MCF 10A (cell line): ENCODE measurements around the gene TBC1D2B. TPM values are rescaled to one million over a fixed set of nuclear protein-coding genes. Genes with fewer than 3 reads are reported as not detected.

Experiments
- BruUV-seq: library from RNA; stranded (reverse); fragments of 400-500 nt; replicated peaks from 2 replicates; lab custom pipeline; 2021; lab: Mats Ljungman, UMichigan
- CTCF ChIA-PET: fragments of 300-600 bp; sonication (Branson Sonifier 250); formaldehyde crosslinking; extraction: SDS; loops from one replicate; lab custom pipeline; 2021; ENCODE audit warnings: antibody characterized with exemption, inconsistent platforms; lab: Yijun Ruan, JAX
- POLR2A ChIA-PET: fragments of 300-600, 350-650 bp; sonication (Branson Sonifier 250); formaldehyde crosslinking; extraction: SDS; loops from one replicate; lab custom pipeline; 2020; ENCODE audit warnings: antibody characterized with exemption, inconsistent platforms; lab: Yijun Ruan, JAX
- DNase-seq: peaks from one replicate; pipeline ENCODE4 v3.0.0-alpha.2; 2018; ENCODE audit not compliant: unreplicated experiment
- H3K27ac Mint-ChIP-seq: one replicate; pipeline ENCODE4 v1.8.0; 2022; ENCODE audit warnings: mild to moderate bottlenecking, low read depth, mixed read lengths; ENCODE audit not compliant: unreplicated experiment
- H3K27me3 Mint-ChIP-seq: one replicate; pipeline ENCODE4 v1.8.0; 2022; ENCODE audit warnings: mixed read lengths; ENCODE audit not compliant: insufficient read depth, unreplicated experiment
- H3K36me3 Mint-ChIP-seq: one replicate; pipeline ENCODE4 v1.8.0; 2022; ENCODE audit warnings: mild to moderate bottlenecking, moderate library complexity, mixed read lengths; ENCODE audit not compliant: insufficient read depth, unreplicated experiment
- H3K4me1 Mint-ChIP-seq: one replicate; pipeline ENCODE4 v1.8.0; 2022; ENCODE audit warnings: mixed read lengths; ENCODE audit not compliant: insufficient read depth, unreplicated experiment
- H3K4me3 Mint-ChIP-seq: one replicate; pipeline ENCODE4 v1.8.0; 2022; ENCODE audit warnings: mild to moderate bottlenecking, moderate library complexity, mixed read lengths; ENCODE audit not compliant: unreplicated experiment
- H3K9me3 Mint-ChIP-seq: one replicate; pipeline ENCODE4 v1.8.0; 2022; ENCODE audit warnings: mixed read lengths; ENCODE audit not compliant: unreplicated experiment
- intact Hi-C: fragments of 100-400 bp; cut with micrococcal nuclease; formaldehyde crosslinking; loops from 2 replicates; pipeline ENCODE4 v1.14.1; 2022
- total RNA-seq: library from RNA; stranded (reverse); gene quantifications from 2 replicates; pipeline ENCODE4 v1.2.3, GENCODE V29; 2022
- TF ChIP-seq, protein P1 (sequence below): fragments of 200-600 bp; IDR thresholded peaks from one replicate; pipeline ENCODE4 v1.8.0; 2022; ENCODE audit warnings: antibody characterized with exemption, mild to moderate bottlenecking; ENCODE audit not compliant: unreplicated experiment

TBC1D2B gene
- total RNA-seq, 1 experiment from 2014 or later: 21.2 TPM

DNA sequence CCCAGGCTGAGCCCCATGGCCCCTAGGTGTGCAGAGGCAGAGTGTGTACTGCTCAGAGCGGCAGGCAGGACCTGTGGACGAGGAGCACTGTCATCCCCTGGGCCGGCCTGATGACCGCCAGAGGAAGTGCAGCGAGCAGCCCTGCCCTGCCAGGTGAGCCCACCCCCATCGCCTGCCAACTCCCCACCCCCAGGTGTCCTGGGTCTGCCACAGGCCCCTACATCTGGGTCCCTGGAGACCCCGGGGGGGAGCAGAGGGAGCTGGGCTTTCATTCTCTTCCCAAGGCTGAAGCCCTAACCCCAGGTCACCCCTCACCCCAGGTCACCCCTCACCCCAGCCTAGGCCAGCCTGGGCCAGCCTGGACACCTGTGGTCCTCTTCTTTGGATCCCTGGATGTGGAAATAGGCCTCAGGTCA, 93.1 kb downstream of the TBC1D2B start:
- H3K4me1 Mint-ChIP-seq: peaks cover 13% of the 10 kb centered on the region
- H3K36me3 Mint-ChIP-seq: peaks cover 17% of the 10 kb centered on the region

DNA sequence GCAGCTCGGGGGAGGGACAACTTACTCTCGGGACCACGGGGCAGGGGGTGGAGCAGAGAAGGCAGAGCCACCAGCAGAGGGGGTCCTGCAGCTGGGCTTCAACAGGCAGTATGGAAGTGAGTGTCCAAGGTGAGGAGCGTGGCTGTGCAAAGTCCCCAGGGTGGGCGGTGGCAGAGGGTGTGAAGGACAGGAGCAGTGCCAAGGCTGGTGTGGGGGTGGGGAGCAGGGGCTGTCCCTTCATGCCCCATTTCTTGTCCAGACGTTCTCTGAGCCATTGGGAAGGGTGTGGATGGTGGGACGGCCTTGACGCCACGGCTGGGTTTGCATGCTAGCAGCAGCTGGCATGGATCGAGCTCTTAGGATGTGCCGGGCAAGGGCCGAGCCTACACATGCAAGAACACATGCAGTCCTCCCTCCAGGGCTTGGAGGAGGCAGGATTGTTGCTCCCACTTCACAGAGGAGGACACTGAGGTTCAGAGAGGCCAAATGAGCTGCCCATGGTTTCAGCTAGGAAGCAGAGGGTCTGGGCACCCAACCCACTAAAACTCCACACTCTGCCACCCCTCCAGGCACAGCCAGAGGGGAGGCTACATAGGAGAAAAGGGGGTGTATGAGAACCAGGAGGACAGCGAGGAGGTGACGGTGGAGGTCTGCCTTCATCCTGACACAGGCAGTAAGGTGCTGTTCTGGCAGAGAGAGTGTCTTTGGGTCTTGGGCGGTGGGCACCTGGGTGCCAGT, 93.6 kb downstream of the TBC1D2B start:
- ChIA-PET CTCF (interaction anchor here (0.6 to 0.9 kb wide), 4 partner anchors 17 to 444 kb away, joined by 3 to 5 read pairs (median 4); no protein-coding TSS in a partner anchor), POLR2A (no interaction called here)
- no peak overlapping the region for H3K27ac Mint-ChIP-seq
- no peaks in the 10 kb centered on the region for H3K27me3 Mint-ChIP-seq
- TF ChIP-seq, protein P1, sequence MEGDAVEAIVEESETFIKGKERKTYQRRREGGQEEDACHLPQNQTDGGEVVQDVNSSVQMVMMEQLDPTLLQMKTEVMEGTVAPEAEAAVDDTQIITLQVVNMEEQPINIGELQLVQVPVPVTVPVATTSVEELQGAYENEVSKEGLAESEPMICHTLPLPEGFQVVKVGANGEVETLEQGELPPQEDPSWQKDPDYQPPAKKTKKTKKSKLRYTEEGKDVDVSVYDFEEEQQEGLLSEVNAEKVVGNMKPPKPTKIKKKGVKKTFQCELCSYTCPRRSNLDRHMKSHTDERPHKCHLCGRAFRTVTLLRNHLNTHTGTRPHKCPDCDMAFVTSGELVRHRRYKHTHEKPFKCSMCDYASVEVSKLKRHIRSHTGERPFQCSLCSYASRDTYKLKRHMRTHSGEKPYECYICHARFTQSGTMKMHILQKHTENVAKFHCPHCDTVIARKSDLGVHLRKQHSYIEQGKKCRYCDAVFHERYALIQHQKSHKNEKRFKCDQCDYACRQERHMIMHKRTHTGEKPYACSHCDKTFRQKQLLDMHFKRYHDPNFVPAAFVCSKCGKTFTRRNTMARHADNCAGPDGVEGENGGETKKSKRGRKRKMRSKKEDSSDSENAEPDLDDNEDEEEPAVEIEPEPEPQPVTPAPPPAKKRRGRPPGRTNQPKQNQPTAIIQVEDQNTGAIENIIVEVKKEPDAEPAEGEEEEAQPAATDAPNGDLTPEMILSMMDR: no peak
- intact Hi-C loops: no loop called here
- peaks cover 17% of the 10 kb centered on the region for H3K36me3 Mint-ChIP-seq
- no peak for DNase-seq
- no peak overlapping the region for H3K4me3 Mint-ChIP-seq
- BruUV-seq: no TSS peak
- H3K9me3 Mint-ChIP-seq: no peaks in the 10 kb centered on the region
- H3K4me1 Mint-ChIP-seq: peaks cover 13% of the 10 kb centered on the region

More for the DNA sequence above, 93.1 kb downstream of the TBC1D2B start:
- Mint-ChIP-seq H3K4me3 (no peak overlapping the region), H3K27me3 (no peaks in the 10 kb centered on the region), H3K9me3 (no peaks in the 10 kb centered on the region), H3K27ac (no peak overlapping the region)
- no peak for DNase-seq
- intact Hi-C loops: no loop called here
- POLR2A ChIA-PET: no interaction called here
- BruUV-seq: no TSS peak
- TF ChIP-seq, protein P1: no peak
- CTCF ChIA-PET: no interaction called here

DNA sequence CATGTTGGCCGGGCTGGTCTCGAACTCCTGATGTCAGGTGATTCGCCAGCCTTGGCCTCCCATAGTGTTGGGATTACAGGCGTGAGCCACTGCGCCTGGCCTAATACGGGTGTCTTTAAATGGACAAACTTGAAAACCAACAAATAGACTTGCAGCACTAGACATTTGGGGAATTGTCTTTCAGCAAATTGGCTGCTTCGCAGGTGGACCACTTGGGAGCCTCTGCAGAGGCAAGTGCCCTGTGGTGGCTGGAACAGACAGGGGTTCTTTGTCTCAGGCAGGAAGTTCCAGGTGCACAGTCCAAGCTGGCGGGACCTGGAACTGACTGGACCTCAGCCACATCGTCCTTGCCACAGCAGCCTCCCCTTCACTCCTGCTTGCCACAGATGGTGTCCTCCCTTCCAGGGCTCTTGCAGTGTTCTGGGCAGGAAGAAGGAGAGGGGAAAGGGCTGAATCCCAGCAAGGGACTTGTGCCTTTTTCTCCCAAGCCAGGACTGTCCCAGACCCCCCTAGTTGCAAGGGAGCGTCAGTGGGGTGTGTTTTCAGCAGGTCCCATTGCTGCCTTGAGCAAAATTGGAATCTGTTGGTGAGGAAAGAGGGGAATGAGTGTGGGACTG, 94.3 kb downstream of the TBC1D2B start:
- intact Hi-C loops: no loop called here
- Mint-ChIP-seq H3K27me3 (no peaks in the 10 kb centered on the region), H3K4me1 (peaks cover 12% of the 10 kb centered on the region), H3K36me3 (peaks cover 10% of the 10 kb centered on the region), H3K27ac (no peak overlapping the region), H3K4me3 (no peak overlapping the region), H3K9me3 (no peaks in the 10 kb centered on the region)
- ChIA-PET POLR2A (no interaction called here), CTCF (interaction anchor here (0.8 to 2.7 kb wide), 3 partner anchors 17 to 125 kb away, joined by 3 to 8 read pairs (median 5); no protein-coding TSS in a partner anchor)
- BruUV-seq: no TSS peak
- no peak for DNase-seq
- TF ChIP-seq, protein P1: no peak

DNA sequence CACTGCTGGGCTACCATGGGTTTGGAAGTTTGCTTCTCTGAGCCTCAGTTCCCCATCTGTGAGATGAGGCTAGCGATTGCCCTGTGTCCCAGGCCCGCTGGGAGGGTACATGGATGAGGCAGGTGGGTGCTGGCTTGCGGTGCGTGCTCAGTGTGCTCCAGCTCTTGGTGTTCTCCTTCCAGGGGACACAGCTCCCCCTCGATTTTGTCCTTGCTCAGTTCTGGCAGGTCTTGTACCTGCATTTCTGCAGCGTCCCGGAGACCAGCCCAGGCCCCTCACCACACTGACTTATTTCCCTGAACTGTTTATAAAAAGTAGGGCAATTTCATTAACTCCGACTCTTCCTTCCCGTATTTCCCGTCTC, 95.4 kb downstream of the TBC1D2B start:
- no TSS peak for BruUV-seq
- peaks cover 6% of the 10 kb centered on the region for H3K36me3 Mint-ChIP-seq
- no peaks in the 10 kb centered on the region for H3K27me3 Mint-ChIP-seq

More for the DNA sequence above, 95.4 kb downstream of the TBC1D2B start:
- no peaks in the 10 kb centered on the region for H3K9me3 Mint-ChIP-seq
- peaks cover 8% of the 10 kb centered on the region for H3K4me1 Mint-ChIP-seq
- no peak overlapping the region for H3K4me3 Mint-ChIP-seq
- POLR2A ChIA-PET: no interaction called here
- no peak for DNase-seq
- CTCF ChIA-PET: interaction anchor here (0.6 to 2.7 kb wide), 3 partner anchors 18 to 126 kb away, joined by 3 to 8 read pairs (median 4); no protein-coding TSS in a partner anchor
- intact Hi-C loops: no loop called here
- TF ChIP-seq, protein P1: no peak
- H3K27ac Mint-ChIP-seq: no peak overlapping the region
